Endothelial cell of umbilical vein (primary cell): ENCODE data around the gene BMP10. TPM values are rescaled to one million over a fixed set of nuclear protein-coding genes. Genes with fewer than 3 reads are reported as not detected.

Experiments
- BruUV-seq: library from RNA; stranded (reverse); fragments of 400-500 nt; replicated peaks from 2 replicates; lab custom pipeline; 2021; lab: Mats Ljungman, UMichigan
- CTCF ChIA-PET: fragments of 300-600, 350-600 bp; sonication (Branson Sonifier 250); formaldehyde crosslinking; loops from one replicate; lab custom pipeline; 2021; ENCODE audit warnings: antibody characterized with exemption, inconsistent platforms; lab: Charles Lee
- POLR2A ChIA-PET: fragments of 300-600, 350-600 bp; sonication (Branson Sonifier 250); formaldehyde crosslinking; loops from one replicate; lab custom pipeline; 2021; ENCODE audit warnings: antibody characterized with exemption, inconsistent platforms; lab: Charles Lee
- DNase-seq: peaks from one replicate; pipeline ENCODE4 v3.0.0-alpha.2; 2011; ENCODE audit warnings: low read depth, low spot score
- FAIRE-seq: peaks from 2 replicates; lab custom pipeline; 2011; peaks lifted over from hg19 to GRCh38; lab: Jason Lieb, UNC
- H2AFZ ChIP-seq: 2 replicates; pipeline ENCODE4 v1.6.0; 2012; ENCODE audit warnings: low read depth, low read length, control low read depth, inconsistent platforms
- H3K27ac ChIP-seq: 2 replicates; pipeline ENCODE4 v1.5.1; 2011; ENCODE audit warnings: low read depth, mild to moderate bottlenecking, control low read depth, low read length, moderate library complexity; ENCODE audit not compliant: insufficient read depth
- H3K27me3 ChIP-seq, 2 experiments: 2 replicates each; pipeline versions ENCODE4 v1.6.0 to v1.6.1; 2011; ENCODE audit warnings: low read length in 2 of 2, mixed read lengths in 1 of 2; ENCODE audit not compliant: control insufficient read depth in 2 of 2, insufficient read depth in 2 of 2
- H3K36me3 ChIP-seq, 2 experiments: 2 replicates in 1 of 2; 3 replicates in 1 of 2; pipeline ENCODE4 v1.5.1; 2011; ENCODE audit warnings: low read length in 2 of 2, mild to moderate bottlenecking in 1 of 2, moderate library complexity in 1 of 2; ENCODE audit not compliant: control insufficient read depth in 2 of 2, insufficient read depth in 2 of 2; ENCODE audit errors: extremely low read depth in 1 of 2
- H3K4me1 ChIP-seq: 3 replicates; pipeline ENCODE4 v1.5.1; 2011; ENCODE audit warnings: mild to moderate bottlenecking, low read length; ENCODE audit not compliant: control insufficient read depth, insufficient read depth; ENCODE audit errors: extremely low read depth
- H3K4me2 ChIP-seq: 2 replicates; pipeline ENCODE4 v1.6.1; 2011; ENCODE audit warnings: low read length, control low read depth, mixed read lengths; ENCODE audit not compliant: insufficient read depth
- H3K4me3 ChIP-seq, 3 experiments: fragments of 200-600 bp in 1 of 3; sonication (generic), shearing (Covaris generic) in 1 of 3; replicated peaks in 1 of 3; 2 replicates each; pipeline ENCODE4 v1.5.1; 2011 to 2016; ENCODE audit warnings: control low read depth in 3 of 3, low read length in 3 of 3, mild to moderate bottlenecking in 2 of 3, inconsistent platforms in 1 of 3, low read depth in 1 of 3, moderate library complexity in 1 of 3; ENCODE audit not compliant: insufficient read depth in 1 of 3
- H3K79me2 ChIP-seq: 2 replicates; pipeline ENCODE4 v1.6.0; 2012; ENCODE audit warnings: low read length, inconsistent platforms; ENCODE audit not compliant: control insufficient read depth, insufficient read depth
- H3K9ac ChIP-seq: replicated peaks from 2 replicates; pipeline ENCODE3; 2011; ENCODE audit warnings: low read length, control low read depth; ENCODE audit not compliant: insufficient read depth; ENCODE audit errors: extremely low read depth
- H3K9me1 ChIP-seq: replicated peaks from 3 replicates; pipeline ENCODE4 v1.6.0; 2011; ENCODE audit warnings: mild to moderate bottlenecking, low read length; ENCODE audit not compliant: control insufficient read depth, insufficient read depth; ENCODE audit errors: extremely low read depth
- H3K9me3 ChIP-seq: replicated peaks from 2 replicates; pipeline ENCODE4 v1.5.1; 2012; ENCODE audit warnings: low read length, inconsistent platforms; ENCODE audit not compliant: control insufficient read depth, insufficient read depth
- H4K20me1 ChIP-seq: replicated peaks from 2 replicates; pipeline ENCODE3; 2011; ENCODE audit warnings: mild to moderate bottlenecking, low read length; ENCODE audit not compliant: control insufficient read depth, insufficient read depth; ENCODE audit errors: extremely low read depth
- FOS ChIP-seq: IDR thresholded peaks from 2 replicates; pipeline ENCODE4 v1.6.1; 2011; ENCODE audit warnings: mild to moderate bottlenecking, low read length, moderate library complexity, borderline replicate concordance; ENCODE audit not compliant: insufficient read depth
- GATA2 ChIP-seq: IDR thresholded peaks from 2 replicates; pipeline ENCODE4 v1.7.0; 2011; ENCODE audit warnings: low read depth, mild to moderate bottlenecking, moderate library complexity, mixed read lengths, low read length; ENCODE audit not compliant: insufficient read length, insufficient read depth
- JUN ChIP-seq: IDR thresholded peaks from 2 replicates; pipeline ENCODE4 v1.6.1; 2011; ENCODE audit warnings: borderline replicate concordance, low read depth; ENCODE audit not compliant: insufficient read length, insufficient read depth
- MAX ChIP-seq: IDR thresholded peaks from 2 replicates; pipeline ENCODE4 v1.6.1; 2011; ENCODE audit not compliant: insufficient read depth, insufficient read length
- MYC ChIP-seq: IDR thresholded peaks from one replicate; pipeline ENCODE4 v1.6.1; 2011; ENCODE audit warnings: mild to moderate bottlenecking, low read depth, low read length
- POLR2A ChIP-seq: IDR thresholded peaks from 2 replicates; pipeline ENCODE4 v1.6.1; 2012; ENCODE audit warnings: low read depth, mild to moderate bottlenecking, control low read depth, low read length
- POLR2AphosphoS5 ChIP-seq: IDR thresholded peaks from 2 replicates; pipeline ENCODE4 v1.6.1; 2012; ENCODE audit warnings: low read depth, mild to moderate bottlenecking, control low read depth, low read length, moderate library complexity; ENCODE audit not compliant: insufficient read depth
- dilution Hi-C: fragments of 300-500 bp; cut with MboI; formaldehyde crosslinking; loops from one replicate; pipeline ENCODE4 v1.15.0; 2019; ENCODE audit warnings: low sequenced_read_pairs; ENCODE audit not compliant: extremely low pct_ligation_motif_present
- intact Hi-C: fragments of 100-400 bp; cut with micrococcal nuclease; formaldehyde crosslinking; loops from one replicate; pipeline ENCODE4 v1.10.0; 2022
- polyA plus RNA-seq, 4 experiments: library from polyadenylated mRNA; depleted of rRNA in 3 of 4; stranded (reverse) in 3 of 4; unstranded in 1 of 4; fragments of >200 nt; gene quantifications; 2 replicates each; pipeline versions ENCODE4 v1.2.1 to v1.2.3, GENCODE V29; 2011 to 2012; ENCODE audit warnings: missing spikeins in 1 of 4
- total RNA-seq: library from RNA; stranded (reverse); gene quantifications from 2 replicates; pipeline ENCODE4 v1.2.3, GENCODE V29; 2021
- TF ChIP-seq, protein P1 (sequence below), 2 donors: IDR thresholded peaks; 1 replicate in 1 of 2; 2 replicates in 1 of 2; pipeline ENCODE4 v1.5.1; 2011; ENCODE audit warnings: low read length in 2 of 2, mild to moderate bottlenecking in 2 of 2, moderate library complexity in 2 of 2, control low read depth in 1 of 2, inconsistent platforms in 1 of 2, low read depth in 1 of 2; ENCODE audit not compliant: insufficient read depth in 1 of 2; ENCODE audit errors: extremely low read depth in 1 of 2

BMP10 gene
- total and polyA plus RNA-seq, 2 donors (not counting 3 experiments of a cell fraction or from before 2014, with no cell fraction given): not detected

- BruUV-seq: no TSS peak
- TF ChIP-seq MYC (peak; percentile 52), GATA2 (peak; percentile 89), MAX (peak; percentile 93), POLR2AphosphoS5 (peak; percentile 99), JUN (peak; percentile 74), POLR2A (no peak), FOS (peak; percentile 70)
- TF ChIP-seq, protein P1, sequence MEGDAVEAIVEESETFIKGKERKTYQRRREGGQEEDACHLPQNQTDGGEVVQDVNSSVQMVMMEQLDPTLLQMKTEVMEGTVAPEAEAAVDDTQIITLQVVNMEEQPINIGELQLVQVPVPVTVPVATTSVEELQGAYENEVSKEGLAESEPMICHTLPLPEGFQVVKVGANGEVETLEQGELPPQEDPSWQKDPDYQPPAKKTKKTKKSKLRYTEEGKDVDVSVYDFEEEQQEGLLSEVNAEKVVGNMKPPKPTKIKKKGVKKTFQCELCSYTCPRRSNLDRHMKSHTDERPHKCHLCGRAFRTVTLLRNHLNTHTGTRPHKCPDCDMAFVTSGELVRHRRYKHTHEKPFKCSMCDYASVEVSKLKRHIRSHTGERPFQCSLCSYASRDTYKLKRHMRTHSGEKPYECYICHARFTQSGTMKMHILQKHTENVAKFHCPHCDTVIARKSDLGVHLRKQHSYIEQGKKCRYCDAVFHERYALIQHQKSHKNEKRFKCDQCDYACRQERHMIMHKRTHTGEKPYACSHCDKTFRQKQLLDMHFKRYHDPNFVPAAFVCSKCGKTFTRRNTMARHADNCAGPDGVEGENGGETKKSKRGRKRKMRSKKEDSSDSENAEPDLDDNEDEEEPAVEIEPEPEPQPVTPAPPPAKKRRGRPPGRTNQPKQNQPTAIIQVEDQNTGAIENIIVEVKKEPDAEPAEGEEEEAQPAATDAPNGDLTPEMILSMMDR (IDR thresholded peaks at IDR 0.05; ENCODE audit: extremely low read depth in 1 of 2, insufficient read depth in 1 of 2, low read depth in 1 of 2, low read length in 2 of 2): no peak
- no peaks in the 10 kb centered on the region for H3K9me3 ChIP-seq
- no peak overlapping the region for H3K4me3 ChIP-seq
- H3K79me2 ChIP-seq: no peaks in the 10 kb centered on the region
- POLR2A ChIA-PET: no interaction called here
- peak overlapping the region; percentile 70 for H3K27ac ChIP-seq
- CTCF ChIA-PET: interaction anchor here (0.8 to 2.5 kb wide), 10 partner anchors 9 to 96 kb away, joined by 3 to 21 read pairs (median 4); no protein-coding TSS in a partner anchor
- intact Hi-C loops (loop anchor here (1.0 to 2.0 kb wide), 2 partner anchors 18 to 50 kb away; no protein-coding TSS in a partner anchor), dilution Hi-C loops (no loop called here)
- DNase-seq: peak; percentile 99
- H3K36me3 ChIP-seq: no peaks in the 10 kb centered on the region
- no peaks in the 10 kb centered on the region for H3K9me1 ChIP-seq
- no peaks in the 10 kb centered on the region for H4K20me1 ChIP-seq
- H3K4me1 ChIP-seq: peaks cover 43% of the 10 kb centered on the region
- peak; percentile 97 for FAIRE-seq
- H3K9ac ChIP-seq: peak overlapping the region; percentile 60
- H2AFZ ChIP-seq: no peak overlapping the region
- H3K27me3 ChIP-seq: no peaks in the 10 kb centered on the region
- H3K4me2 ChIP-seq: peak overlapping the region; percentile 57
Observed at GRCh38 chr2:68828887-68829708, 42.1 kb downstream of the BMP10 start.
